OCI-LY7 (cell line): Measurements from ENCODE around the gene FLNC. TPM values are rescaled to one million over a fixed set of nuclear protein-coding genes. Genes with fewer than 3 reads are reported as not detected.

ENCODE experiments used
- BruUV-seq: library from RNA; stranded (reverse); fragments of 400-500 nt; replicated peaks from 2 replicates; lab custom pipeline; 2021; lab: Mats Ljungman, UMichigan
- CTCF ChIA-PET: fragments of 300-600 bp; sonication (Branson Sonifier 250); formaldehyde crosslinking; loops from one replicate; lab custom pipeline; 2022; ENCODE audit warnings: antibody characterized with exemption; ENCODE audit not compliant: unreplicated experiment; lab: Charles Lee
- POLR2A ChIA-PET: fragments of 300-600 bp; sonication (Branson Sonifier 250); formaldehyde crosslinking; loops from one replicate; lab custom pipeline; 2022; ENCODE audit warnings: antibody characterized with exemption; lab: Charles Lee
- DNase-seq: peaks from one replicate; pipeline ENCODE4 v3.0.0-alpha.2; 2015; ENCODE audit warnings: low spot score
- H2AFZ ChIP-seq: fragments of 200-600 bp; sonication (generic), shearing (Covaris generic); 2 replicates; pipeline ENCODE4 v1.6.1; 2014; ENCODE audit warnings: mild to moderate bottlenecking, antibody characterized with exemption, low read length, moderate library complexity
- H3K27ac ChIP-seq: fragments of 200-600 bp; sonication (generic); 2 replicates; pipeline ENCODE4 v1.5.1; 2014; ENCODE audit warnings: mixed run types, low read depth, mild to moderate bottlenecking, moderate library complexity, low read length, inconsistent platforms; ENCODE audit not compliant: poor library complexity, severe bottlenecking
- H3K36me3 ChIP-seq: fragments of 200-600 bp; sonication (generic); 2 replicates; pipeline ENCODE4 v1.6.1; 2014; ENCODE audit warnings: mild to moderate bottlenecking, antibody characterized with exemption, low read length, moderate library complexity, mixed read lengths; ENCODE audit not compliant: insufficient read depth
- H3K4me1 ChIP-seq: fragments of 200-600 bp; sonication (generic); 2 replicates; pipeline ENCODE4 v1.5.1; 2014; ENCODE audit warnings: mild to moderate bottlenecking, low read length; ENCODE audit not compliant: insufficient read depth, poor library complexity, severe bottlenecking
- H3K4me2 ChIP-seq: fragments of 200-600 bp; sonication (generic); 2 replicates; pipeline ENCODE4 v1.6.1; 2014; ENCODE audit warnings: mild to moderate bottlenecking, low read length
- H3K4me3 ChIP-seq: fragments of 200-600 bp; sonication (generic); 2 replicates; pipeline ENCODE4 v1.5.1; 2014; ENCODE audit warnings: mild to moderate bottlenecking, low read depth, low read length; ENCODE audit not compliant: poor library complexity, severe bottlenecking
- H3K79me2 ChIP-seq: fragments of 200-600 bp; sonication (generic); 2 replicates; pipeline ENCODE4 v1.6.1; 2016; ENCODE audit warnings: low read depth, mild to moderate bottlenecking, low read length, moderate library complexity, mixed read lengths; ENCODE audit not compliant: insufficient read depth
- H3K9me2 ChIP-seq: fragments of 200-600 bp; sonication (generic); 2 replicates; pipeline ENCODE4 v1.6.1; 2016; ENCODE audit warnings: mild to moderate bottlenecking, low read length, mixed read lengths; ENCODE audit not compliant: insufficient read depth
- H3K9me3 ChIP-seq: fragments of 200-600 bp; sonication (generic); 2 replicates; pipeline ENCODE4 v1.6.1; 2014; ENCODE audit warnings: mild to moderate bottlenecking, mixed run types, low read length, mixed read lengths
- H4K20me1 ChIP-seq: fragments of 200-600 bp; sonication (generic); 2 replicates; pipeline ENCODE4 v1.6.1; 2014; ENCODE audit warnings: mild to moderate bottlenecking, antibody characterized with exemption, low read length, moderate library complexity, mixed read lengths; ENCODE audit not compliant: insufficient read depth
- EZH2phosphoT487 ChIP-seq: fragments of 200-600 bp; sonication (generic); IDR thresholded peaks from 2 replicates; pipeline ENCODE4 v1.6.1; 2018; ENCODE audit warnings: low read depth, borderline replicate concordance, mild to moderate bottlenecking, mixed run types, antibody characterized with exemption, low read length, moderate library complexity, mixed read lengths
- intact Hi-C: fragments of 100-400 bp; cut with micrococcal nuclease; formaldehyde crosslinking; loops from one replicate; pipeline ENCODE4 v1.10.0; 2022; ENCODE audit not compliant: unreplicated experiment
- total RNA-seq, 2 experiments: library from RNA; depleted of rRNA in 1 of 2; stranded (reverse); fragments of >200 nt in 1 of 2; shearing (Covaris generic) in 1 of 2; gene quantifications; 2 replicates each; pipeline ENCODE4 v1.2.3, GENCODE V29; 2014 to 2022
- TF ChIP-seq, protein P1 (sequence below): fragments of 200-600 bp; sonication (generic); conservative IDR thresholded peaks from 2 replicates; pipeline ENCODE4 v1.5.1; 2014; ENCODE audit warnings: mild to moderate bottlenecking, antibody characterized with exemption, low read length, moderate library complexity, mixed read lengths

FLNC gene
- total RNA-seq, 2 experiments from 2014 or later: 0.03 to 0.06 TPM

DNA sequence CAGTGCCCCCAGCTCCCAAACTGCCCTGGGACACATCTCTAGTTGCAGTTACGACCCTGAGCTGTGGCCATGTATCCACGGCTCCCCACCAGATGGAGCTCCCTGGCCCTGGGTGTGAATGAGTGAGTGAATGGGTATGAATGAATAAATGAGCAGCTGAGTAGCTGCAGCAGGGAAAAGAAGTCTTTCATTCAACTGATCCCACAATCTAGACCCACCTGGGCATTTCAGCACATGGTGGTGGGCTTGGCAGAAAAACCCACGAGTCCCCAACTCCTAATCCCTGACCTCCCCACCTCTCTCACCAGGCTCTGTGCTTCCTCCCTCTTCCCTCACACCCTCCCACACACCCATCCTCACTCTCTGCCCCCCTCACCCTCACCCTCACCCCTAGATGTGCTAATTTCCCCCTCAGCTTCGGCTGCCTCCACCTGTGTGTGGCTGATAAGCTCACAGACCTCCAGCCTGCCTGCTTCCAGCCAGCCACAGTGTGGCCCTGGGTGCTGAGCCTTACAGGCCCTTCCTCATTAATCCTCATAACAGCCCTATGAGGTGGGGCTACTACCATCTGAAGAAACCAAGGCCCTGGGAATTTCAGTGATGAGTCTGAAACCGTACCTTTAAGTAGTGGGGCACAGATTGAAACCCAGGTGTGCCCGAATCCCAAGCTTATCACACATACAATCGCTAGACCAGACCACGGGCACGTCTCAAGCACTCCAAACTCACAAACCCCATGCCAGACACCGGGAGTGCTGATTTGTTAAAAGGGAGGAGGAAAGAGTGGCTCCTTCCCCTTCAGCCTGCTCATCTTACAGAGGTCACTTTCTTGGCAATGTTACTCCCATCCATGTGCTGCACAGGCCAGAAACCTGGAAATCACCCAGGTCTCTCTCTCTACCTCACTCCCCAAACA is 30.2 kb downstream of the FLNC start:
- ChIA-PET POLR2A (interaction anchor here (0.9 to 2.9 kb wide), 2 partner anchors 121 to 755 kb away, joined by 5 to 12 read pairs; partner anchors contain the start of gene CALU), CTCF (interaction anchor here (1.8 kb wide), 1 partner anchor 23 kb away, joined by 11 read pairs; no protein-coding TSS in a partner anchor)
- Histone ChIP-seq H3K4me3 (no peak overlapping the region), H3K4me1 (peaks cover 30% of the 10 kb centered on the region), H3K79me2 (peaks cover 20% of the 10 kb centered on the region), H3K9me2 (no peaks in the 10 kb centered on the region), H2AFZ (peak overlapping the region; percentile 28; the same call in 1 of the 2 replicates), H3K27ac (no peak overlapping the region), H4K20me1 (peaks cover 4% of the 10 kb centered on the region; the same call in 1 of the 2 replicates), H3K36me3 (peaks cover 6% of the 10 kb centered on the region; the same call in 1 of the 2 replicates), H3K4me2 (no peak overlapping the region), H3K9me3 (no peaks in the 10 kb centered on the region)
- peak; percentile 45 for DNase-seq
- TF ChIP-seq EZH2phosphoT487: no peak
- TF ChIP-seq, protein P1, sequence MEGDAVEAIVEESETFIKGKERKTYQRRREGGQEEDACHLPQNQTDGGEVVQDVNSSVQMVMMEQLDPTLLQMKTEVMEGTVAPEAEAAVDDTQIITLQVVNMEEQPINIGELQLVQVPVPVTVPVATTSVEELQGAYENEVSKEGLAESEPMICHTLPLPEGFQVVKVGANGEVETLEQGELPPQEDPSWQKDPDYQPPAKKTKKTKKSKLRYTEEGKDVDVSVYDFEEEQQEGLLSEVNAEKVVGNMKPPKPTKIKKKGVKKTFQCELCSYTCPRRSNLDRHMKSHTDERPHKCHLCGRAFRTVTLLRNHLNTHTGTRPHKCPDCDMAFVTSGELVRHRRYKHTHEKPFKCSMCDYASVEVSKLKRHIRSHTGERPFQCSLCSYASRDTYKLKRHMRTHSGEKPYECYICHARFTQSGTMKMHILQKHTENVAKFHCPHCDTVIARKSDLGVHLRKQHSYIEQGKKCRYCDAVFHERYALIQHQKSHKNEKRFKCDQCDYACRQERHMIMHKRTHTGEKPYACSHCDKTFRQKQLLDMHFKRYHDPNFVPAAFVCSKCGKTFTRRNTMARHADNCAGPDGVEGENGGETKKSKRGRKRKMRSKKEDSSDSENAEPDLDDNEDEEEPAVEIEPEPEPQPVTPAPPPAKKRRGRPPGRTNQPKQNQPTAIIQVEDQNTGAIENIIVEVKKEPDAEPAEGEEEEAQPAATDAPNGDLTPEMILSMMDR: peak; percentile 71
- no TSS peak for BruUV-seq
- intact Hi-C loops: no loop called here

- no peak for DNase-seq
- Histone ChIP-seq H3K4me3 (peak overlapping the region; percentile 83), H3K9me3 (no peaks in the 10 kb centered on the region), H3K9me2 (no peaks in the 10 kb centered on the region), H3K4me2 (peak overlapping the region; percentile 71), H2AFZ (peak overlapping the region; percentile 96), H3K4me1 (peaks cover 30% of the 10 kb centered on the region), H3K36me3 (peaks cover 18% of the 10 kb centered on the region; the same call in 1 of the 2 replicates), H3K79me2 (peaks cover 20% of the 10 kb centered on the region), H3K27ac (no peak overlapping the region), H4K20me1 (peaks cover 4% of the 10 kb centered on the region; the same call in 1 of the 2 replicates)
- no TSS peak for BruUV-seq
- TF ChIP-seq EZH2phosphoT487: no peak
- TF ChIP-seq, protein P1: no peak
- intact Hi-C loops: no loop called here
- ChIA-PET POLR2A (interaction anchor here (0.9 to 2.9 kb wide), 9 partner anchors 10 to 363 kb away, joined by 3 to 12 read pairs (median 4); partner anchors contain the start of genes AHCYL2 and CALU), CTCF (interaction anchor here (0.6 to 1.7 kb wide), 9 partner anchors 9 to 203 kb away, joined by 3 to 9 read pairs (median 4); no protein-coding TSS in a partner anchor)
Measured at GRCh38 chr7:128861957-128862570, 31.9 kb downstream of the FLNC start.
